ENCODE measurements around the gene RPS26. TPM values are rescaled to one million over a fixed set of nuclear protein-coding genes. Genes with fewer than 3 reads are reported as not detected.

RPS26 gene
- total and polyA plus RNA-seq, 2 of the 13 experiments (the other 11 are each of a cell fraction or from before 2014, with no cell fraction given): 150 to 421 TPM

GRCh38 chr12:55996715-55997534 lies 44.8 kb upstream of the RPS26 start, which contains the start of gene SUOX (continued):
- no peak for TF ChIP-seq TOPORS (CRISPR knock-in tag; IDR thresholded peaks at IDR 0.05)
- TF ChIP-seq HNRNPH1 (optimal IDR thresholded peaks at IDR 0.05; ENCODE audit: low read depth, low read length): no peak
- no peak; the same call in 1 of the 2 replicates for TF ChIP-seq ZBTB20 (CRISPR knock-in tag; IDR thresholded peaks at IDR 0.05; ENCODE audit: borderline replicate concordance, low read depth)
- TF ChIP-seq GPN1 (CRISPR knock-in tag; IDR thresholded peaks at IDR 0.05; ENCODE audit: borderline replicate concordance): no peak
- no peak for TF ChIP-seq JDP2 (CRISPR knock-in tag; IDR thresholded peaks at IDR 0.05; ENCODE audit: borderline replicate concordance)
- TF ChIP-seq CREB1 (IDR thresholded peaks at IDR 0.05): peak; percentile 42; the same call in 1 of the 2 replicates
- TF ChIP-seq CREB1 (CRISPR knock-in tag; IDR thresholded peaks at IDR 0.05): peak; percentile 64
- TF ChIP-seq BRCA1 (CRISPR knock-in tag; IDR thresholded peaks at IDR 0.05): peak; percentile 64; the same call in 1 of the 2 replicates
- TF ChIP-seq ZNF552 (CRISPR knock-in tag; IDR thresholded peaks at IDR 0.05; ENCODE audit: borderline replicate concordance): no peak
- peak; percentile 89 for TF ChIP-seq NR2C2 (CRISPR knock-in tag; IDR thresholded peaks at IDR 0.05; ENCODE audit: borderline replicate concordance)
- TF ChIP-seq THAP8 (CRISPR knock-in tag; IDR thresholded peaks at IDR 0.05; ENCODE audit: borderline replicate concordance): no peak
- no peak for TF ChIP-seq ZNF354B (CRISPR knock-in tag; IDR thresholded peaks at IDR 0.05)
- TF ChIP-seq NKX3-1 (CRISPR knock-in tag; IDR thresholded peaks at IDR 0.05): peak; percentile 74; the same call in 1 of the 2 replicates
- TF ChIP-seq TBX3 (IDR thresholded peaks at IDR 0.05; ENCODE audit: borderline replicate concordance): 0 out of 2 replicates have a peak, but pooled peaks have one; percentile 18
- no peak for TF ChIP-seq MYNN (CRISPR knock-in tag; IDR thresholded peaks at IDR 0.05; ENCODE audit: low read depth)
- peak; percentile 14 for TF ChIP-seq TEAD3 (CRISPR knock-in tag; optimal IDR thresholded peaks at IDR 0.05; ENCODE audit: borderline replicate concordance)
- no peak for TF ChIP-seq TFDP1 (CRISPR knock-in tag; IDR thresholded peaks at IDR 0.05; ENCODE audit: borderline replicate concordance)
- TF ChIP-seq DNMT1 (CRISPR knock-in tag; IDR thresholded peaks at IDR 0.05): no peak
- TF ChIP-seq MBD4 (IDR thresholded peaks at IDR 0.05; ENCODE audit: borderline replicate concordance, low read length): no peak
- no peak for TF ChIP-seq HDAC6 (IDR thresholded peaks at IDR 0.05; ENCODE audit: low read depth, low read length)
- TF ChIP-seq ARID4A (CRISPR knock-in tag; IDR thresholded peaks at IDR 0.05; ENCODE audit: borderline replicate concordance): peak; percentile 64; the same call in 1 of the 2 replicates
- TF ChIP-seq SP140L (CRISPR knock-in tag; IDR thresholded peaks at IDR 0.05; ENCODE audit: borderline replicate concordance): no peak
